Measurements from ENCODE around the gene KPNA4.

Gene KPNA4

DNA sequence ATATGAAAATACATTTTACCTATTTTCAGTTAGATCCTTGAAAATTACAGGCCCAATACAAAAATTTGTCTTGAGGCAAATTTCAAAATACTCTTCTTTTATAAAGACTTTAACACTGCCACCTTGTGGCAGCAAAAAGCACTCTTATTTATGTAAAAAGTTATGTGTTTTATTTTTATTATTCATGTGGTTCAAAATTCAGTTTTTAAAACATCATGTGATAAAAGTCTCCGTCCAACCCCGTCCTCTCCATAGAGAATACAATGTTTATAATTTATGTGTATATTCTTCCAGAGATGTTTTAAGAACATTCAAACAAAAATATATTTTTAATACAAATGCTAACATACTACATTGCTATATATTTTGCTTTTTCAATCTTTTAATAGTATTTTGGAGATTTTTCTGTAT lies 78.9 kb downstream of the KPNA4 start:
- TF ChIP-seq, protein P1, sequence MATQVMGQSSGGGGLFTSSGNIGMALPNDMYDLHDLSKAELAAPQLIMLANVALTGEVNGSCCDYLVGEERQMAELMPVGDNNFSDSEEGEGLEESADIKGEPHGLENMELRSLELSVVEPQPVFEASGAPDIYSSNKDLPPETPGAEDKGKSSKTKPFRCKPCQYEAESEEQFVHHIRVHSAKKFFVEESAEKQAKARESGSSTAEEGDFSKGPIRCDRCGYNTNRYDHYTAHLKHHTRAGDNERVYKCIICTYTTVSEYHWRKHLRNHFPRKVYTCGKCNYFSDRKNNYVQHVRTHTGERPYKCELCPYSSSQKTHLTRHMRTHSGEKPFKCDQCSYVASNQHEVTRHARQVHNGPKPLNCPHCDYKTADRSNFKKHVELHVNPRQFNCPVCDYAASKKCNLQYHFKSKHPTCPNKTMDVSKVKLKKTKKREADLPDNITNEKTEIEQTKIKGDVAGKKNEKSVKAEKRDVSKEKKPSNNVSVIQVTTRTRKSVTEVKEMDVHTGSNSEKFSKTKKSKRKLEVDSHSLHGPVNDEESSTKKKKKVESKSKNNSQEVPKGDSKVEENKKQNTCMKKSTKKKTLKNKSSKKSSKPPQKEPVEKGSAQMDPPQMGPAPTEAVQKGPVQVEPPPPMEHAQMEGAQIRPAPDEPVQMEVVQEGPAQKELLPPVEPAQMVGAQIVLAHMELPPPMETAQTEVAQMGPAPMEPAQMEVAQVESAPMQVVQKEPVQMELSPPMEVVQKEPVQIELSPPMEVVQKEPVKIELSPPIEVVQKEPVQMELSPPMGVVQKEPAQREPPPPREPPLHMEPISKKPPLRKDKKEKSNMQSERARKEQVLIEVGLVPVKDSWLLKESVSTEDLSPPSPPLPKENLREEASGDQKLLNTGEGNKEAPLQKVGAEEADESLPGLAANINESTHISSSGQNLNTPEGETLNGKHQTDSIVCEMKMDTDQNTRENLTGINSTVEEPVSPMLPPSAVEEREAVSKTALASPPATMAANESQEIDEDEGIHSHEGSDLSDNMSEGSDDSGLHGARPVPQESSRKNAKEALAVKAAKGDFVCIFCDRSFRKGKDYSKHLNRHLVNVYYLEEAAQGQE (IDR thresholded peaks at IDR 0.05; ENCODE audit: insufficient read depth in 1 of 2, low read depth in 2 of 2, low read length in 2 of 2) = no peak
- TF ChIP-seq SIN3A (IDR thresholded peaks at IDR 0.05; ENCODE audit: borderline replicate concordance, insufficient read depth, low read length) (no peak), TAF1 (IDR thresholded peaks at IDR 0.05; ENCODE audit: borderline replicate concordance, insufficient read depth, low read length) (no peak), FOXP2 (optimal IDR thresholded peaks at IDR 0.05; ENCODE audit: borderline replicate concordance, extremely low read depth, extremely low read length, insufficient read depth) (no peak), POLR2AphosphoS5 (IDR thresholded peaks at IDR 0.05; ENCODE audit: low read depth, low read length) (no peak)

DNA sequence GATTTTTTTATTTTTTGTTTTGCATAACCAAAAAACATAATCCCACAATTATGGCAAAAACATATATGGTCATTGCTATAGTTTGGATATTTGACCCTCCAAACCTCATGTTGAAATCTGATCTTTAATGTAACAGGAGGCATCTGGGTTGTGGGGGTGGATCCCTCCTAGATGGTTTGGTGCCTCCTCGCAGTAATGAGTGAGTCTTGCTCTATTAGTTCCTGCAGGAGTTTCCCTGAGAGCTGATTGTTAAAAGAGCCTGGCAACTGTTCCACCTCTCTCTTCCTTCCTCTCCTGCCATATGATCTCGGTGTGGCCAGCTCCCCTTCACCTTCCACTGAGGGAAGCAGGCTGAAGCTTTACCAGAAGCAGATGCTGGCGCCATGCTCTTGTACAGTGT lies 82.6 kb downstream of the KPNA4 start:
- no peak for TF ChIP-seq TAF1 (IDR thresholded peaks at IDR 0.05; ENCODE audit: borderline replicate concordance, insufficient read depth, low read length)
- TF ChIP-seq POLR2AphosphoS5 (IDR thresholded peaks at IDR 0.05; ENCODE audit: low read depth, low read length) = no peak
- TF ChIP-seq, protein P1 (IDR thresholded peaks at IDR 0.05; ENCODE audit: insufficient read depth in 1 of 2, low read depth in 2 of 2, low read length in 2 of 2) = no peak
- TF ChIP-seq FOXP2 (optimal IDR thresholded peaks at IDR 0.05; ENCODE audit: borderline replicate concordance, extremely low read depth, extremely low read length, insufficient read depth) = no peak
- no peak for TF ChIP-seq SIN3A (IDR thresholded peaks at IDR 0.05; ENCODE audit: borderline replicate concordance, insufficient read depth, low read length)

DNA sequence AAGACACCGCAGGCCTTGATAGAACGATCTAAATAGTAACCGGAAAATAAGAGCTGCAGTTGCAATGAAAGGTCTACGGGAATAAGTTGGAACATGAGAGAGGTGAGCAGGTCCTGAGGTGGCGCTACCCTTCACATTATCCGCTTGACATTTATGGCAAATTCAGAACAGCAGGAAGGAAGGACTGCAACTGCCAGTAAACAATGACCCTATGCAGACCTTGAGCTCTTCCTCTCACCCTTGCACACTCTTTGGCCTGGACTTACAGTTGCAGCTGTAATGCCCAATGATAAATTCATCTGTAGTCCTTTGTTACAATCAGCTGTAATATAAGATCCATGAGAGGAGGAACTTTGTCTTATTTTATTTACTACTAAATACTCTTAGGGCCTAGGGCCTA lies 83.5 kb downstream of the KPNA4 start:
- TF ChIP-seq, protein P1 (IDR thresholded peaks at IDR 0.05; ENCODE audit: insufficient read depth in 1 of 2, low read depth in 2 of 2, low read length in 2 of 2) = no peak
- TF ChIP-seq FOXP2 (optimal IDR thresholded peaks at IDR 0.05; ENCODE audit: borderline replicate concordance, extremely low read depth, extremely low read length, insufficient read depth) (no peak), TAF1 (IDR thresholded peaks at IDR 0.05; ENCODE audit: borderline replicate concordance, insufficient read depth, low read length) (no peak), SIN3A (IDR thresholded peaks at IDR 0.05; ENCODE audit: borderline replicate concordance, insufficient read depth, low read length) (no peak), POLR2AphosphoS5 (IDR thresholded peaks at IDR 0.05; ENCODE audit: low read depth, low read length) (no peak)

DNA sequence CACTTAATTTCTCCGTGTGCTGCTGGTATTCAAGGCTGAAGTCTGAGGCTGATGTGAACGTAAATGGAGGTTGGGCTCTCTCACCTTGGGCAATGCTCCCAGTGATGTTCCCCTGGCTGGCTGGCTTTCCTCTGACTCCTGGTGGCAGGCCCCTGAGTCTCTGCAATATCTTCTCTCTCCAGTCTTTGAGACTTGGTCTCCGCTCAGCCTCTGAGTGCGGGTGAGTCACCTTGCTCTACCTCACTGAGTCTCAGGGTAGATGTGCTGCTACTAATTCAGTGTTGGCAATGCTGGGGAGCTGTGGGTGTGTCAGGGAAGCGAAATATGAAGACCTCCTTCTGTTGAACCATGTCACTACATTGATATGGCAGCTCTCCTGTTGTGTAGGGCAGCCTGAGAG lies 84.4 kb downstream of the KPNA4 start:
- no peak for TF ChIP-seq POLR2AphosphoS5 (IDR thresholded peaks at IDR 0.05; ENCODE audit: low read depth, low read length)
- TF ChIP-seq FOXP2 (optimal IDR thresholded peaks at IDR 0.05; ENCODE audit: borderline replicate concordance, extremely low read depth, extremely low read length, insufficient read depth) = no peak
- TF ChIP-seq, protein P1 (IDR thresholded peaks at IDR 0.05; ENCODE audit: insufficient read depth in 1 of 2, low read depth in 2 of 2, low read length in 2 of 2) = no peak
- no peak for TF ChIP-seq TAF1 (IDR thresholded peaks at IDR 0.05; ENCODE audit: borderline replicate concordance, insufficient read depth, low read length)
- TF ChIP-seq SIN3A (IDR thresholded peaks at IDR 0.05; ENCODE audit: borderline replicate concordance, insufficient read depth, low read length) = no peak

DNA sequence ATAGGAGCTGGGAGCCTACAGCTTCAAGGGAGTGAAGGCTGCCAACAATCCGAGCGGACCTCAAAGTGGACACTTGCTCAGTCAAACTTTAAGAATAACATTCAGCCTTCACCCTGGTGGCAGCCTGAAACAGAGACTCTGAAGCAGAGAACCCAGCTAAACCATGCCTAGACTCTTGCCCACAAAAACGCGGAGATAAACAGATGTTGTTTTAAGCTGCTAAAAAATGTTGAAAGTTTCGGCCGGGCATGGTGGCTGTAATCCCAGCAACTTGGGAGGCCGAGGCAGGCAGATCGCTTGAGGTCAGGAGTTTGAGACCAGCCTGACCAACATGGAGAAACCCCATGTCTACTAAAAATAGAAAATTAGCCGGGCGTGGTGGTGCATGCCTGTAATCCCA lies 86.0 kb downstream of the KPNA4 start:
- TF ChIP-seq POLR2AphosphoS5 (IDR thresholded peaks at IDR 0.05; ENCODE audit: low read depth, low read length) (no peak), SIN3A (IDR thresholded peaks at IDR 0.05; ENCODE audit: borderline replicate concordance, insufficient read depth, low read length) (no peak), TAF1 (IDR thresholded peaks at IDR 0.05; ENCODE audit: borderline replicate concordance, insufficient read depth, low read length) (no peak), FOXP2 (optimal IDR thresholded peaks at IDR 0.05; ENCODE audit: borderline replicate concordance, extremely low read depth, extremely low read length, insufficient read depth) (no peak)
- TF ChIP-seq, protein P1 (IDR thresholded peaks at IDR 0.05; ENCODE audit: insufficient read depth in 1 of 2, low read depth in 2 of 2, low read length in 2 of 2) = no peak
